HepG2 (cell line): Measurements from ENCODE around the gene GALNT17. TPM values are rescaled to one million over a fixed set of nuclear protein-coding genes. Genes with fewer than 3 reads are reported as not detected.

Experiments
- ATAC-seq: fragments of 200-7000 bp; cut with Tn5 transposase; 3 replicates; pipeline ENCODE4 v1.9.1; 2020; ENCODE audit warnings: mild to moderate bottlenecking, moderate library complexity
- BruUV-seq: library from RNA; stranded (reverse); fragments of 400-500 nt; replicated peaks from 2 replicates; lab custom pipeline; 2021; lab: Mats Ljungman, UMichigan
- CTCF ChIA-PET: fragments of 300-600 bp; formaldehyde crosslinking; extraction: SDS; loops from one replicate; lab custom pipeline; 2021; ENCODE audit warnings: low total read pairs, inconsistent platforms, low intra/inter-chr PET ratio; lab: Yijun Ruan, JAX
- POLR2A ChIA-PET: fragments of 350-600 bp; sonication (Branson Sonifier 250); formaldehyde crosslinking; loops from one replicate; lab custom pipeline; 2020; ENCODE audit warnings: antibody characterized with exemption, inconsistent platforms; lab: Yijun Ruan, JAX
- DNase-seq: peaks from one replicate; pipeline ENCODE4 v3.0.0-alpha.2; 2015; ENCODE audit warnings: low spot score
- FAIRE-seq: peaks from 3 replicates; lab custom pipeline; 2011; peaks lifted over from hg19 to GRCh38; lab: Jason Lieb, UNC
- H2AFZ ChIP-seq: one replicate; pipeline ENCODE4 v1.6.1; 2011; ENCODE audit warnings: low read length, inconsistent platforms
- H3K27ac ChIP-seq: fragments of 300-600 bp; 3 replicates; pipeline ENCODE4 v1.8.0; 2011; ENCODE audit warnings: mixed run types, mild to moderate bottlenecking, mixed read lengths, low read length, inconsistent platforms; ENCODE audit not compliant: insufficient read depth; ENCODE audit errors: extremely low read length
- H3K27me3 ChIP-seq, 2 experiments: fragments of 200-600 bp in 1 of 2; 2 replicates in 1 of 2; 3 replicates in 1 of 2; pipeline versions ENCODE4 v1.6.0 to v1.8.0; 2011; ENCODE audit warnings: low read length in 2 of 2, mild to moderate bottlenecking in 2 of 2, moderate library complexity in 2 of 2, inconsistent platforms in 1 of 2; ENCODE audit not compliant: insufficient read depth in 2 of 2, control insufficient read depth in 1 of 2
- H3K36me3 ChIP-seq, 2 experiments: fragments of 200-600 bp in 1 of 2; replicated peaks in 1 of 2; 2 replicates in 1 of 2; 3 replicates in 1 of 2; pipeline versions ENCODE4 v1.5.1 to v1.8.0; 2011; ENCODE audit warnings: low read length in 2 of 2, inconsistent platforms in 1 of 2; ENCODE audit not compliant: insufficient read depth in 2 of 2, control insufficient read depth in 1 of 2
- H3K4me1 ChIP-seq: 2 replicates; pipeline ENCODE4 v1.5.1; 2012; ENCODE audit warnings: low read length, inconsistent platforms; ENCODE audit not compliant: insufficient read depth
- H3K4me2 ChIP-seq: 2 replicates; pipeline ENCODE4 v1.6.0; 2011; ENCODE audit warnings: low read depth, low read length, inconsistent platforms
- H3K4me3 ChIP-seq, 3 experiments: fragments of 200-600 bp in 1 of 3; sonication (generic), shearing (Covaris generic) in 1 of 3; replicated peaks in 1 of 3; 2 replicates each; pipeline ENCODE4 v1.5.1; 2011 to 2016; ENCODE audit warnings: low read length in 3 of 3, inconsistent platforms in 2 of 3, low read depth in 2 of 3, mild to moderate bottlenecking in 2 of 3, control low read depth in 1 of 3, mixed read lengths in 1 of 3; ENCODE audit not compliant: insufficient read depth in 1 of 3
- H3K79me2 ChIP-seq: one replicate; pipeline ENCODE4 v1.6.1; 2011; ENCODE audit warnings: low read length, inconsistent platforms; ENCODE audit not compliant: insufficient read depth
- H3K9ac ChIP-seq: 2 replicates; pipeline ENCODE4 v1.6.0; 2011; ENCODE audit warnings: mild to moderate bottlenecking, low read depth, low read length, inconsistent platforms; ENCODE audit not compliant: insufficient read depth
- H3K9me3 ChIP-seq: 2 replicates; pipeline ENCODE4 v1.5.1; 2012; ENCODE audit warnings: mild to moderate bottlenecking, low read length
- H4K20me1 ChIP-seq: 2 replicates; pipeline ENCODE4 v1.6.0; 2011; ENCODE audit warnings: inconsistent platforms, mild to moderate bottlenecking, low read length, moderate library complexity; ENCODE audit not compliant: insufficient read depth
- BRD4 ChIP-seq: sonication (generic); formaldehyde crosslinking; IDR thresholded peaks from 2 replicates; pipeline ENCODE4 v1.4.0; 2020; ENCODE audit warnings: missing genetic modification reagents
- CEBPB ChIP-seq: IDR thresholded peaks from 2 replicates; pipeline ENCODE4 v1.6.1; 2011; ENCODE audit warnings: low read depth, low read length, improper control_type of control experiment, borderline replicate concordance
- YEATS2 ChIP-seq: sonication (generic); formaldehyde crosslinking; IDR thresholded peaks from 2 replicates; pipeline ENCODE4 v1.4.0; 2020; ENCODE audit warnings: missing genetic modification reagents, borderline replicate concordance
- ZNF256 ChIP-seq: sonication (generic); formaldehyde crosslinking; conservative IDR thresholded peaks from 2 replicates; pipeline ENCODE4 v1.4.0; 2020; ENCODE audit warnings: missing genetic modification reagents
- WGBS: methylation state at CpG from one replicate; pipeline ENCODE4 v1.1.6; 2017; ENCODE audit warnings: low lambda C conversion rate; 5-methylcytosine and 5-hydroxymethylcytosine counted together
- in situ Hi-C: cut with HindIII; loops from 2 replicates; pipeline ENCODE4 v1.10.0; 2017; ENCODE audit warnings: low pct_unique_long_range_greater_than_20kb; ENCODE audit not compliant: extremely low pct_ligation_motif_present
- intact Hi-C: fragments of 100-400 bp; cut with micrococcal nuclease; formaldehyde crosslinking; loops from one replicate; pipeline ENCODE4 v1.10.0; 2022; ENCODE audit not compliant: unreplicated experiment
- polyA plus RNA-seq, 8 experiments: library from polyadenylated mRNA; depleted of rRNA in 3 of 8; stranded (reverse) in 7 of 8; unstranded in 1 of 8; fragments of >200 nt; fragmentation: Illumina TruSeq in 4 of 8; extraction: Trizol in 4 of 8; gene quantifications; 2 replicates each; pipeline versions ENCODE4 v1.2.1 to v1.2.3, GENCODE V29; 2011 to 2016; ENCODE audit warnings: low read depth in 4 of 8, missing spikeins in 1 of 8, mixed read lengths in 1 of 8; ENCODE audit not compliant: insufficient read depth in 1 of 8
- total RNA-seq, 5 experiments: library from RNA; depleted of rRNA; stranded (reverse); fragments of >200 nt; fragmentation: Illumina TruSeq; extraction: Trizol; gene quantifications; 2 replicates each; pipeline ENCODE4 v1.2.3, GENCODE V29; 2016; ENCODE audit warnings: low read depth in 1 of 5
- TF ChIP-seq, protein P1 (sequence below): IDR thresholded peaks from 2 replicates; pipeline ENCODE4 v1.6.1; 2018; ENCODE audit warnings: missing genetic modification reagents
- TF ChIP-seq, protein P2 (sequence below): sonication (generic); formaldehyde crosslinking; IDR thresholded peaks from 2 replicates; pipeline ENCODE4 v1.5.0; 2020; ENCODE audit warnings: mild to moderate bottlenecking, missing genetic modification reagents, moderate library complexity
- TF ChIP-seq, protein P3 (sequence below): sonication (generic); formaldehyde crosslinking; IDR thresholded peaks from 2 replicates; pipeline ENCODE4 v1.5.0; 2020; ENCODE audit warnings: mild to moderate bottlenecking, missing genetic modification reagents
- TF ChIP-seq, protein P4 (sequence below): sonication (generic); formaldehyde crosslinking; IDR thresholded peaks from 2 replicates; pipeline ENCODE4 v1.5.1; 2020; ENCODE audit warnings: missing genetic modification reagents, mild to moderate bottlenecking, borderline replicate concordance

GALNT17 gene
- total and polyA plus RNA-seq, 2 of the 13 experiments (the other 11 are each of a cell fraction or from before 2014, with no cell fraction given): not detected

DNA sequence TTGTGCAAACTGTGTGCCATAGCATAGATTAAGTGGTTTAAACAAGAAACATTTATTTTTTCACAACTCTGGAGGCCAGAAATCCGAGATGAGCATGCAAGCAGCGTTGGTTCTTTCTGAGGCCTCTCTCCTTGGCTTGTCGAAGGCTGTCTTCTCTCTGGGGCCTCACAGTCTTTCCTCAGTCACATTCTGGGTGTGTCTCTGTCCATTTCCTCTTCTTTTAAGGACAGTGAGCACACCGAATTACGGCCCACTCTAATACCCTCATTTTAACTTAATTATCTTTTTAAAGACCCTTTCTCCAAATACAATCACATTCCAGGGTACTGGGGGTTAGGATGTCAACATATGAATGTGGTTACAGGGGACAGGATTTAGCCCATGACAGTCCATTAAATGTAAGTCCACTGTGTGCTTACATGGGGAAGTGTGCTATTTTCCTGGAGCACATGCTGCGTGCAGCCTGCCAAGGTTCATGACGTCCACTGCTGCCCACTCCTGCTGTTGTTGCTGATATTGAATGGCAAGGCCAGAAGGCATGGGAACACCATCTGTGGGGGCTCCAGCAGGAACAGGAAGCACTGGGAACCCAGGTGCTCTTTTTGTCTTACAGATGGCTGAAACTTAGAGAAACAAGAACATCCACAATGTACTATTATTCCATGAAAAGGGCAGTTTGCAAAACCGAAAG is 365.5 kb downstream of the GALNT17 start:
- 12% methylated on average over 8 of the region's 8 CpGs for WGBS
- ChIA-PET CTCF (no interaction called here), POLR2A (no interaction called here)
- ATAC-seq (no peak), DNase-seq (no peak), FAIRE-seq (no peak)
- intact Hi-C loops: no loop called here
- Histone ChIP-seq H3K27me3 (no peaks in the 10 kb centered on the region), H3K4me3 (no peak overlapping the region), H3K79me2 (no peaks in the 10 kb centered on the region), H3K9ac (no peak overlapping the region), H3K9me3 (no peaks in the 10 kb centered on the region), H3K4me2 (no peak overlapping the region), H2AFZ (no peak overlapping the region), H3K4me1 (no peaks in the 10 kb centered on the region), H3K36me3 (no peaks in the 10 kb centered on the region), H3K27ac (no peak overlapping the region), H4K20me1 (no peaks in the 10 kb centered on the region)
- TF ChIP-seq YEATS2 (CRISPR knock-in tag) (no peak), BRD4 (no peak), ZNF256 (CRISPR knock-in tag) (no peak), CEBPB (no peak)
- TF ChIP-seq, protein P1, sequence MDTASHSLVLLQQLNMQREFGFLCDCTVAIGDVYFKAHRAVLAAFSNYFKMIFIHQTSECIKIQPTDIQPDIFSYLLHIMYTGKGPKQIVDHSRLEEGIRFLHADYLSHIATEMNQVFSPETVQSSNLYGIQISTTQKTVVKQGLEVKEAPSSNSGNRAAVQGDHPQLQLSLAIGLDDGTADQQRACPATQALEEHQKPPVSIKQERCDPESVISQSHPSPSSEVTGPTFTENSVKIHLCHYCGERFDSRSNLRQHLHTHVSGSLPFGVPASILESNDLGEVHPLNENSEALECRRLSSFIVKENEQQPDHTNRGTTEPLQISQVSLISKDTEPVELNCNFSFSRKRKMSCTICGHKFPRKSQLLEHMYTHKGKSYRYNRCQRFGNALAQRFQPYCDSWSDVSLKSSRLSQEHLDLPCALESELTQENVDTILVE (CRISPR knock-in tag): no peak
- TF ChIP-seq, protein P2, sequence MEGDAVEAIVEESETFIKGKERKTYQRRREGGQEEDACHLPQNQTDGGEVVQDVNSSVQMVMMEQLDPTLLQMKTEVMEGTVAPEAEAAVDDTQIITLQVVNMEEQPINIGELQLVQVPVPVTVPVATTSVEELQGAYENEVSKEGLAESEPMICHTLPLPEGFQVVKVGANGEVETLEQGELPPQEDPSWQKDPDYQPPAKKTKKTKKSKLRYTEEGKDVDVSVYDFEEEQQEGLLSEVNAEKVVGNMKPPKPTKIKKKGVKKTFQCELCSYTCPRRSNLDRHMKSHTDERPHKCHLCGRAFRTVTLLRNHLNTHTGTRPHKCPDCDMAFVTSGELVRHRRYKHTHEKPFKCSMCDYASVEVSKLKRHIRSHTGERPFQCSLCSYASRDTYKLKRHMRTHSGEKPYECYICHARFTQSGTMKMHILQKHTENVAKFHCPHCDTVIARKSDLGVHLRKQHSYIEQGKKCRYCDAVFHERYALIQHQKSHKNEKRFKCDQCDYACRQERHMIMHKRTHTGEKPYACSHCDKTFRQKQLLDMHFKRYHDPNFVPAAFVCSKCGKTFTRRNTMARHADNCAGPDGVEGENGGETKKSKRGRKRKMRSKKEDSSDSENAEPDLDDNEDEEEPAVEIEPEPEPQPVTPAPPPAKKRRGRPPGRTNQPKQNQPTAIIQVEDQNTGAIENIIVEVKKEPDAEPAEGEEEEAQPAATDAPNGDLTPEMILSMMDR (CRISPR knock-in tag): no peak
- TF ChIP-seq, protein P3, sequence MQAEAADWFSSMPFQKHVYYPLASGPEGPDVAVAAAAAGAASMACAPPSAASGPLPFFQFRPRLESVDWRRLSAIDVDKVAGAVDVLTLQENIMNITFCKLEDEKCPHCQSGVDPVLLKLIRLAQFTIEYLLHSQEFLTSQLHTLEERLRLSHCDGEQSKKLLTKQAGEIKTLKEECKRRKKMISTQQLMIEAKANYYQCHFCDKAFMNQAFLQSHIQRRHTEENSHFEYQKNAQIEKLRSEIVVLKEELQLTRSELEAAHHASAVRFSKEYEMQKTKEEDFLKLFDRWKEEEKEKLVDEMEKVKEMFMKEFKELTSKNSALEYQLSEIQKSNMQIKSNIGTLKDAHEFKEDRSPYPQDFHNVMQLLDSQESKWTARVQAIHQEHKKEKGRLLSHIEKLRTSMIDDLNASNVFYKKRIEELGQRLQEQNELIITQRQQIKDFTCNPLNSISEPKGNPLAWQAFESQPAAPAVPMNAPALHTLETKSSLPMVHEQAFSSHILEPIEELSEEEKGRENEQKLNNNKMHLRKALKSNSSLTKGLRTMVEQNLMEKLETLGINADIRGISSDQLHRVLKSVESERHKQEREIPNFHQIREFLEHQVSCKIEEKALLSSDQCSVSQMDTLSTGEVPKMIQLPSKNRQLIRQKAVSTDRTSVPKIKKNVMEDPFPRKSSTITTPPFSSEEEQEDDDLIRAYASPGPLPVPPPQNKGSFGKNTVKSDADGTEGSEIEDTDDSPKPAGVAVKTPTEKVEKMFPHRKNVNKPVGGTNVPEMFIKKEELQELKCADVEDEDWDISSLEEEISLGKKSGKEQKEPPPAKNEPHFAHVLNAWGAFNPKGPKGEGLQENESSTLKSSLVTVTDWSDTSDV (CRISPR knock-in tag): no peak
- TF ChIP-seq, protein P4, sequence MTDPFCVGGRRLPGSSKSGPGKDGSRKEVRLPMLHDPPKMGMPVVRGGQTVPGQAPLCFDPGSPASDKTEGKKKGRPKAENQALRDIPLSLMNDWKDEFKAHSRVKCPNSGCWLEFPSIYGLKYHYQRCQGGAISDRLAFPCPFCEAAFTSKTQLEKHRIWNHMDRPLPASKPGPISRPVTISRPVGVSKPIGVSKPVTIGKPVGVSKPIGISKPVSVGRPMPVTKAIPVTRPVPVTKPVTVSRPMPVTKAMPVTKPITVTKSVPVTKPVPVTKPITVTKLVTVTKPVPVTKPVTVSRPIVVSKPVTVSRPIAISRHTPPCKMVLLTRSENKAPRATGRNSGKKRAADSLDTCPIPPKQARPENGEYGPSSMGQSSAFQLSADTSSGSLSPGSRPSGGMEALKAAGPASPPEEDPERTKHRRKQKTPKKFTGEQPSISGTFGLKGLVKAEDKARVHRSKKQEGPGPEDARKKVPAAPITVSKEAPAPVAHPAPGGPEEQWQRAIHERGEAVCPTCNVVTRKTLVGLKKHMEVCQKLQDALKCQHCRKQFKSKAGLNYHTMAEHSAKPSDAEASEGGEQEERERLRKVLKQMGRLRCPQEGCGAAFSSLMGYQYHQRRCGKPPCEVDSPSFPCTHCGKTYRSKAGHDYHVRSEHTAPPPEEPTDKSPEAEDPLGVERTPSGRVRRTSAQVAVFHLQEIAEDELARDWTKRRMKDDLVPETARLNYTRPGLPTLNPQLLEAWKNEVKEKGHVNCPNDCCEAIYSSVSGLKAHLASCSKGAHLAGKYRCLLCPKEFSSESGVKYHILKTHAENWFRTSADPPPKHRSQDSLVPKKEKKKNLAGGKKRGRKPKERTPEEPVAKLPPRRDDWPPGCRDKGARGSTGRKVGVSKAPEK: no peak
- no TSS peak for BruUV-seq
- in situ Hi-C loops: no loop called here
